Measurements from ENCODE around the gene MCRS1.
A peak's percentile ranks its signal among the peaks of the same experiment; 100 is the strongest.
"Not testable (repeated sequence)": the region's sequence is repeated elsewhere in the genome, so short reads cannot be mapped to it uniquely, and the experiment has no call there.

Gene MCRS1

GRCh38 chr12:49567611-49568441, at the start of gene MCRS1:
TSS of gene MCRS1 (minus strand) at chr12:49568142. CDS start at chr12:49566731, 1,411 bp downstream.
- peak; percentile 72 to 79 for DNase-seq (ENCODE audit: low read depth in 2 of 2)

GRCh38 chr12:49616533-49617219, 48.7 kb upstream of the MCRS1 start:
- DNase-seq (ENCODE audit: low read depth in 2 of 2) = no peak

- no peak for DNase-seq (ENCODE audit: low read depth in 2 of 2)
Observed at GRCh38 chr12:49615725-49616124, 47.8 kb upstream of the MCRS1 start.

- DNase-seq (ENCODE audit: low read depth in 2 of 2) = no peak
Observed at GRCh38 chr12:49612210-49612609, 44.3 kb upstream of the MCRS1 start.

DNA sequence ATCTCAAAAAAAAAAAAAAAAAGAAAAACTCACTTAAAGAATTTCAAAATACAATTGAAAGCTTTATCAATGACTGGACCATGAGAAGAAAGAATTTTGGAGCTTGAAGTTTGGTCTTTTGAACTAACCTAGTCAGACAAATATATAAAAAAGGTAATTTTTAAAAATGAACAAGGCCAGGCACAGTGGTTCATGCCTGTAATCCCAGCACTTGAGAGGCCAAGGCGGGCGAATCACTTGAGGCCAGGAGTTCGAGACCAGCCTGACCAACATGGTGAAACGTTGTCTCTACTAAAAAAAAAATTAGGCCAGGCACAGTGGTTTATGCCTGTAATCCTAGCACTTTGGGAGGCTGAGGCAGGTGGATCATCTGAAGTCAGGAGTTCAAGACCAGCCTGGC, 42.8 kb upstream of the MCRS1 start:
- not testable (repeated sequence) for DNase-seq (ENCODE audit: low read depth in 2 of 2)

DNA sequence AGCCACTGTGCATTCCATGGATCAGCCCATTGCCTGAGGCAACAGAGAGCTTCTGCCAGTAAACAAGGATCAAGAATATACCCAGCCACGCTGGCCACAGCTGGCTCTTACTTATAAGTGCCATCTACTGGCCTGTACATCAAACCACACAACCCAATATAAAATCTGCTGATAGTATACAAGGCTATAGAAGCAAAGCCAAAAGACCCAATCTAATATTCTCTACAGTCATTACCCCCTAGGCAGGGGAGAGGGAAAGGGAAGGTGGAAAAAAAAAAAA, 41.9 kb upstream of the MCRS1 start:
- DNase-seq (ENCODE audit: low read depth in 2 of 2) = no peak

GRCh38 chr12:49609059-49609874, 41.3 kb upstream of the MCRS1 start:
- DNase-seq (ENCODE audit: low read depth in 2 of 2) = no peak

- not testable (repeated sequence) for DNase-seq (ENCODE audit: low read depth in 2 of 2)
Observed at GRCh38 chr12:49605539-49605938, 37.6 kb upstream of the MCRS1 start, which contains the start of gene FAM186B. TSS of gene FAM186B (minus strand) at chr12:49605639. CDS start at chr12:49605477, 162 bp downstream.

DNA sequence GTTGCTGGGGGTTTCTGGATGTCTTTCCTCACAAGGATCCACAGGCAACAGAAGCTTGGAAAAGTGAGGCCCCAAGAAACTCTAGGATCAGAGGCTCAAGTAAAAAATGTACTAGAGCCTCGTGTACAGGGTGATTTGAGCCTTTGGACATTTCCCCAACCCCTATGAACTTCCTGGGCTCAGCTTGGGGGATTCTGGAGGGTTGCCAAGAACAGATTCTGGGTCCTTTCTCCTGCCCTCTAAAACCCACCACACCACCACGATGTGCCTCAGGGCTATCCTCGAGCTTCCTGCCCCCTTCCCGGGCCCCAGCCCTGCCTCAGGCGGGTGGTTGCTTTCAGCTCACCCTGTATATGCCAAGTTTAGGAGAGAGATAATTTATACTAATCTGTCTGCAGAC, 36.9 kb upstream of the MCRS1 start:
- DNase-seq (ENCODE audit: low read depth in 2 of 2) = no peak

- DNase-seq (ENCODE audit: low read depth in 2 of 2) = no peak
Observed at GRCh38 chr12:49603721-49604120, 35.8 kb upstream of the MCRS1 start.

- no peak for DNase-seq (ENCODE audit: low read depth in 2 of 2)
Observed at GRCh38 chr12:49599961-49600360, 32.0 kb upstream of the MCRS1 start.

DNA sequence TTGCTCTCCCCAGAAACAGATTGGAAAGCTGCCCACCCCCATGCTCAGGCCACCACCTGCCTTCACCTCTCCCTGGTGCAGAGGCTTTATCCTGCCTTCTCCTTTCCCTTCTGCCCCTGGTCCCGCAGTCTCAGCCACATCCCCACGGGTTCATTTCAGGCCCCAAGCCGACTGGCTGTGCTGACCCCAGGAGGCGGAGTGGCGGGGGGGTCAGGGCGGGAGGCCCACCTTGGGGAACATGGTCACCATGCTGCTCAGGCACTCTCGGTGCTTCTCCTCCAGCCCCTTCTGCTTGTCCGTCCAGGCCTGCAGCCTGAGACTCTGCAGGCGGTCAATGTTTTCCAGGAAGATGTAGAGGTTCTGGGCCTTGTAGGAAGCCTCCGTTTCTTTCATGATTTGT, 30.6 kb upstream of the MCRS1 start:
- no peak for DNase-seq (ENCODE audit: low read depth in 2 of 2)

DNA sequence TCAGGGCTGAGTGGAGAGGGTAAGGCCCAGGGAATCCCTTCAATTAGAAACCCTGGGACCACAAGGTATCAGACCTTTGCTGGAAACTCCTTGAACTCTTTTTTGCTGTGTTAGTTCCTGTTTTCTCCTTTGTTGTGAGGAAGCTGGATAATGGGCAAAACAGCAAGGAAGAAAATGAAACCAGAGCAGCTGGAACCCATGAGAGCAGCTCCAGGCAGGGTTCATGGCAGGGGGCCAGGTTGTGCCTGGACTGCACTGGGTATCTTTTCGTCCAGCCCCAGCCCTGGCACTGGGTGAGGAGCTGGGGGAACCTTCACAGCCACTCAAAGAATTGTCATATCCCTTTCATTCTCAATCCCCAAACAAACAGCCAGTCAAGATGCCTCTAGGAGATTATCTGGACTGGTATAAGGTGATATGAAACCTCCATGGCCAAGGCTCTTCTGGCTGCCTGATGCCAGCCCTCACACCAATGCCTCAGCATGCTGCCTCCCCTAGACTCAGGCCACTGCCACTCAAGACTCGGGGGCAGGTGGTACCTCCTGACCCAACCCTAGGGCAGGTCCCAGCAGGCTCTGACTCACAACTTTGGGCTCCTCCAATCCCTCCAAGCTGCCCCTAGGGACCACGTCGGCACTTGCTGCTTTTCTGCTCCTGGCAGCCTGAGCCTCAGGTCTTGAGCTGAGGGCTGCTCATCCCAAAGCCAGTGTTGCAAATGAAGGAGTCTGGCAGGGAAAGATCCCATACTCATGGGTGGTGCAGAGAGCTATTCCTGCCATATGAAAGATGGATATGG, 21.0 kb upstream of the MCRS1 start:
- no peak for DNase-seq (ENCODE audit: low read depth in 2 of 2)

DNA sequence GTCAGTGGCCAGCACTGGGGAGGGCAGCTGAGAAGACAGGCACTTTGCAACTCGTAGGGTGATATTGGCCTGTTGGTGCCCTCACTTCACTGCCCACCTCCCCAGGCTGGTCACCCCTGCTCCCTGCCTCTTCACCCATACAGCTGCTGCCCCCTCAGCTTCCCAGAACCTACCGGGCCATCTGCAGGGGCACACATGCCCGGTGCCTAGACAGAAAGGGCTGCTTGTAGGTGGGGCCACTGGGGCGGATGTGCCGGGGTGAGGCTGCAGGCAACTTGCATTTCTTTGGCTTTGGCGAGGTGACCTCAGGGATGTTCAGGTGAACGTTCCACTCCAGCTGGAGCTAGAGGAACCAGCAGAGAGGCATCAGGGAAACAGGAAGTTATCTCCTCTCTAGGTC, 20.3 kb upstream of the MCRS1 start:
- DNase-seq (ENCODE audit: low read depth in 2 of 2) = no peak

GRCh38 chr12:49587174-49587908, 19.4 kb upstream of the MCRS1 start:
- no peak for DNase-seq (ENCODE audit: low read depth in 2 of 2)

GRCh38 chr12:49585477-49586459, 17.8 kb upstream of the MCRS1 start:
- DNase-seq (ENCODE audit: low read depth in 2 of 2) = no peak

GRCh38 chr12:49584591-49584990, 16.6 kb upstream of the MCRS1 start:
- DNase-seq (ENCODE audit: low read depth in 2 of 2) = no peak

GRCh38 chr12:49583366-49584094, 15.6 kb upstream of the MCRS1 start:
- no peak for DNase-seq (ENCODE audit: low read depth in 2 of 2)

DNA sequence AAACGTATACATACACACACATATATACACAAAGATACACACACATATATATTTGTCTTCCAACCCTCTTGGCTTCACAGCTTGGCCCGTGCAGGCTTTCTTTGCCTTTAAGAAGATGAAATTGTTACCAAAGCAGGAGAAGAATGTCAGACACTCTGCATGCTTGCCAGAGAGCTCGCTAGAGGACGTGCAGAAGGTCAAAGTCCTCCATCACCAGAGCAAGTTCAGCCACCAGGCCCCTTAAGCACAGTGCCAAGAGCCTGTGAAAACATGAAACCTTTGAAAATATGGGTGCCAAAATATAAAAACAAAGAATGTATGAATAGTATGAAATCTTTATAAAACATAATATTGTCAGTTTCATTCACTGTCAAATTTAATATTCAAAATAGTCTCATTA, 14.9 kb upstream of the MCRS1 start:
- DNase-seq (ENCODE audit: low read depth in 2 of 2) = no peak
